Tibial artery (tissue), 4 donors: ENCODE data around the gene KCNQ1.

Experiments used
- DNase-seq, 2 donors: peaks; one replicate each; pipeline ENCODE4 v3.0.0-alpha.2; 2019
- H3K27ac ChIP-seq, 2 donors: fragments of 200-600 bp; sonication (generic) in 1 of 2; 1 replicate in 1 of 2; 2 replicates in 1 of 2; pipeline ENCODE4 v1.5.1; 2018 to 2019; ENCODE audit warnings: mild to moderate bottlenecking in 1 of 2
- H3K27me3 ChIP-seq, 2 donors: fragments of 200-600 bp; sonication (generic) in 1 of 2; one replicate each; pipeline versions ENCODE4 v1.5.1 to v1.6.0; 2016 to 2019
- H3K36me3 ChIP-seq, 3 donors: fragments of 200-600 bp; sonication (generic) in 2 of 3; one replicate each; pipeline ENCODE4 v1.5.1; 2016 to 2019; ENCODE audit warnings: mild to moderate bottlenecking in 2 of 3
- H3K4me1 ChIP-seq, 4 donors: fragments of 200-600 bp; sonication (generic) in 2 of 4; 1 replicate in 3 of 4; 2 replicates in 1 of 4; pipeline ENCODE4 v1.5.1; 2016 to 2019
- H3K4me3 ChIP-seq, 2 donors: fragments of 200-600 bp; sonication (generic) in 1 of 2; 1 replicate in 1 of 2; 2 replicates in 1 of 2; pipeline ENCODE4 v1.5.1; 2018 to 2019; ENCODE audit warnings: mild to moderate bottlenecking in 2 of 2
- H3K9me3 ChIP-seq, 3 donors: fragments of 200-600 bp; sonication (generic) in 1 of 3; one replicate each; pipeline ENCODE4 v1.5.1; 2016 to 2019
- intact Hi-C: fragments of 100-400 bp; cut with DNase I; formaldehyde crosslinking; loops from one replicate; pipeline ENCODE4 v1.15.0; 2023; ENCODE audit warnings: low total_unique reads
- TF ChIP-seq, protein P1 (sequence below), 2 experiments: fragments of 200-600 bp in 1 of 2; fragments of 450-650 bp in 1 of 2; IDR thresholded peaks; one replicate each; pipeline ENCODE4 v1.5.1; 2017 to 2019; ENCODE audit warnings: antibody characterized with exemption in 2 of 2, mild to moderate bottlenecking in 1 of 2, moderate library complexity in 1 of 2

KCNQ1 gene

DNA sequence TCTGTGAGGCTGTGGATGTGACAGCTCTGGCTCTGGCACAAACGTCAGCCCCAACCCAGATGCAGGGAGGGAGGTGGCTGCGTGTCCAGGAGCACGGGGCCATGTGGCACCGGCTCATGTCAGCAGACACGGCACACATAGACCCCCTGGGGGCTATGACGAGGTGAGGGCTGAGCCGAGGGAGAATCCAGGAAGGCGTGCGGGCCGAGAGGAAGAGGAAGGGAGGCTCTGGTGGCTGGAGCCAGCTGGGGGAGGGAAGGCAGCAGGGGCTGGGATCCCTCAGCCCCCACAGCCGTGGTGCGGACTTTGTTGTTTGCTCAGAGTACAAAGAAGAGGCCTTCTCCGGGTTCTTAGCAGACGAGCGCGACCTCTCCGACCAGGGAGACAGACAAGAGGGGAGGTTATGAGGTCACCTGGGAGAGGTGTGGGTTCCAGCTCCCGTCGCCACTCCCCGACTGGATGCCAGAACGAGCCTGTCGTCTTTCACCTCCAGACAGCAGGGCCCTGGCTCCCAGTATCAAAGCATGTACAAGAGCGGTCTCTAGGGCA, 394.7 kb downstream of the KCNQ1 start:
- TF ChIP-seq, protein P1, sequence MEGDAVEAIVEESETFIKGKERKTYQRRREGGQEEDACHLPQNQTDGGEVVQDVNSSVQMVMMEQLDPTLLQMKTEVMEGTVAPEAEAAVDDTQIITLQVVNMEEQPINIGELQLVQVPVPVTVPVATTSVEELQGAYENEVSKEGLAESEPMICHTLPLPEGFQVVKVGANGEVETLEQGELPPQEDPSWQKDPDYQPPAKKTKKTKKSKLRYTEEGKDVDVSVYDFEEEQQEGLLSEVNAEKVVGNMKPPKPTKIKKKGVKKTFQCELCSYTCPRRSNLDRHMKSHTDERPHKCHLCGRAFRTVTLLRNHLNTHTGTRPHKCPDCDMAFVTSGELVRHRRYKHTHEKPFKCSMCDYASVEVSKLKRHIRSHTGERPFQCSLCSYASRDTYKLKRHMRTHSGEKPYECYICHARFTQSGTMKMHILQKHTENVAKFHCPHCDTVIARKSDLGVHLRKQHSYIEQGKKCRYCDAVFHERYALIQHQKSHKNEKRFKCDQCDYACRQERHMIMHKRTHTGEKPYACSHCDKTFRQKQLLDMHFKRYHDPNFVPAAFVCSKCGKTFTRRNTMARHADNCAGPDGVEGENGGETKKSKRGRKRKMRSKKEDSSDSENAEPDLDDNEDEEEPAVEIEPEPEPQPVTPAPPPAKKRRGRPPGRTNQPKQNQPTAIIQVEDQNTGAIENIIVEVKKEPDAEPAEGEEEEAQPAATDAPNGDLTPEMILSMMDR (IDR thresholded peaks at IDR 0.05) = no peak
- no peak for DNase-seq
- H3K27ac ChIP-seq = no peak overlapping the region
- no peaks in the 10 kb centered on the region for H3K27me3 ChIP-seq
- intact Hi-C loops = no loop called here
- H3K9me3 ChIP-seq = no peaks in the 10 kb centered on the region
- peaks cover 0 to 10% (median 4%) of the 10 kb centered on the region in 4 donors for H3K4me1 ChIP-seq
- H3K36me3 ChIP-seq = no peaks in the 10 kb centered on the region
- H3K4me3 ChIP-seq = no peak overlapping the region

DNA sequence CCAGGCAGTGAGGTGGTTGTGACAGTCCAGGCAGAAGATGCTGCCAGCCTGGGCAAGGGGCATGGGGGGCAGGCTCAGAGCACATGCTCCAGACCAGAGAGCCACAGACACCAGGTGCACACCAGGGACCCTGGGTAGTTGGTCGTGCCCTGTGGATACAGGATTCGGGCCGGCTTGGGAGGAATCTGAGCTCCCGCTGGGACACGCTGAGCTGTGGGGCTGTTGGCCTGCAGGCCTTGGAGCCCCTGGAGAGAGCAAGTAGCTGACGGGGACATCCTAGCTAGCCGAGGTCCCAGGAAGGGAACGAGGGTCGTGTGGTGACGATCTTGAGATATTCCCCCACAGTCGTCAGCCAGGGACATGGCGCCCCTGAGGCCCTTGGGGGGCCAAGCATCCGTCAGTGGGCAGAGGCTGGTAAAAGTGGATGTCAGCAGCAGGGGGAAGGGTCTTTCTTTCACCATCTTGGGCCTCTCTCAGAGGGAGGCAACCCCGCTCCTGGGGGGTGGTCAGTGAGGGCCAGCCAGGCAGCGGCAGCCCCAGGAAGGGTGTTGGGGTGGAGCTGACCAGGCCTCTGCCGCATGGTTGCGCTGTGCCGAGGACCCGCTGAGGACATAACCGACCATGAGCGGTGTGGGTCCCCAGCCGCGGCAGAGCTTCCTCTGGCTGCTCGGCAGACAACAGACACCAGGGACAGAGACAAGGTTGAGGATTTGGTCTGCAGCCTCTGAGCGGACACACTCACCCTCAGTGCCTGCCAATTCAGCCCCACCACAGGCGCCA, 396.8 kb downstream of the KCNQ1 start:
- TF ChIP-seq, protein P1 (IDR thresholded peaks at IDR 0.05) = no peak
- H3K4me1 ChIP-seq = peaks cover 0 to 9% (median 4%) of the 10 kb centered on the region in 4 donors
- no peaks in the 10 kb centered on the region for H3K27me3 ChIP-seq
- H3K27ac ChIP-seq = no peak overlapping the region
- H3K4me3 ChIP-seq = no peak overlapping the region
- intact Hi-C loops = no loop called here
- H3K9me3 ChIP-seq = no peaks in the 10 kb centered on the region
- no peak for DNase-seq
- H3K36me3 ChIP-seq = no peaks in the 10 kb centered on the region

DNA sequence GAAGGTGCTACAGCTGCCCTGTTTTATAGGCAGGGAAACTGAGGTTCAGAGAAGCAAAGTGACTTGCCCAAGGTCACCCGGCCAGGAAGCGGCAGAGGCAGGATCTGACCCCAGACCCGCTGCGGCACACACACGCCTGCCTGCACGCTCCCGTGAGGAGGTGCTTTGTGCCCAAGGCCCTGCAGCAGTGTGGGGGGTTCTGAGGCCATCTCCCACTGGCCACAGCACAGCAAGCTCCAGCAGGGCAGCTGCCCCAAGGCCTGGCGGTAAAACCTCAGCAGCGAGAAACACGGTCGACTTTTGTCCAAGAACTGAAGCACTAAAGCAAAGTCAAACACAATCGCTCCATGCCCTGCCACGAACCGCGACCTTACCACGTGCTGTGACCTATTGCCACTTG, 398.1 kb downstream of the KCNQ1 start:
- no peaks in the 10 kb centered on the region for H3K27me3 ChIP-seq
- H3K4me1 ChIP-seq = no peaks in the 10 kb centered on the region
- no peak overlapping the region for H3K4me3 ChIP-seq
- H3K36me3 ChIP-seq = no peaks in the 10 kb centered on the region
- H3K27ac ChIP-seq = no peak overlapping the region
- no peak for DNase-seq
- TF ChIP-seq, protein P1 (IDR thresholded peaks at IDR 0.05) = no peak
- no peaks in the 10 kb centered on the region for H3K9me3 ChIP-seq
- intact Hi-C loops = no loop called here

DNA sequence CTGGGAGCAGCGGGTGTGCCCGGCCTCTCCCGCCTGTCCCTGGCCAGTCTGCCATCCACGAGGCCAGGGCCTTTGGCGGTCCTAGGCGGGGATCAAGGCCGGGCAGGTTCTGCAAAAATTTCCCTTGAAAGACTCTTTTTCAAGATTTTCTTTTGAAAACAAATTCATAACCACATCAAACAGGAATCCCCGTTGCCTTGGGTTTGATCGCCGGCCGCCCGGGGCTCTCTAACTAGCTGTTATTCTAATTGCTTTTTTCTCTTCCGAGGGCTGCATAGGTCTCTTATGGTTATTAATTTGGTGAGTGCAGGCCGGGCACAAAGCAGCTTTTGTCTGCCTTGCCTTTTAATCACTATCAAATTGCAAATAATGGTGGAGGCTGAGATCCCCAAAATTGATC, 398.7 kb downstream of the KCNQ1 start:
- Histone ChIP-seq H3K27ac (no peak overlapping the region), H3K27me3 (peaks cover 0 to 2% of the 10 kb centered on the region in 2 donors), H3K4me1 (no peaks in the 10 kb centered on the region), H3K36me3 (no peaks in the 10 kb centered on the region), H3K9me3 (no peaks in the 10 kb centered on the region), H3K4me3 (no peak overlapping the region)
- DNase-seq = no peak
- TF ChIP-seq, protein P1 (IDR thresholded peaks at IDR 0.05) = no peak
- intact Hi-C loops = no loop called here

DNA sequence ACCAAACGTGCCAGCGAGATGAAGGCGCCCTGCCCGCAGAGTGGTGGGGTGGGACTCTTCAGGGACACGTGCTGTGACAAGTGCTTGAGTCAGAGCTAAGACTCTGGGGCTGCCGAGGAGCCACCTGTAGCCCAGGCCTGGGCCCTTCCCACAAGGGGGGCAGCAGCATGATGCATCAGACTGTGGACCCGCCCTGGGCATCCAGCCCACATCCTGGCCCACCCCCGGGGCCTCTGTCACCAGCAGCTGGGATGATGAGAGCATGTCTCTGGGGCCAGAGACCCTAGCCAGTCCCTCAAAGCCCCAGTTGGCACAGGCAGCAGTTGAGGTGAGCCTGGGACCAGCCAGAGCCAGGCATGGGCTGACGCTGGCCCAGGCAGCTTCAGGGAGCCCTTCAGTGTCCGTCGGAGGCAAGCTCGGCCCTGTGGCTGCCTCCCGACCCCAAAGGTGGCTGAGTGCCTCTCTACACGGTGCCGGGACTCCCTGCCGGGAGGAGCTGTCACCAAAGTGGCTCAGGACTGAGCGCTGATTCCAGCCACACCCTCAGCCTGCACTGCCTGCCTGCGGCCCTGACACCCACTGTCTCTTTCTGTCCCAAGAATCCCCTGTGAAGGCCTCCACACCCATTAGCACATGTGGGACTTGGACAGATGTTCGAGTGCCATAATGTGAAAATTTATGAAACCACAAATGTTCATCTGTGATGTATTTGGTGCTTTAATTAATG, 399.5 kb downstream of the KCNQ1 start:
- no peak overlapping the region for H3K27ac ChIP-seq
- TF ChIP-seq, protein P1 (IDR thresholded peaks at IDR 0.05) = no peak
- no peak for DNase-seq
- no peaks in the 10 kb centered on the region for H3K4me1 ChIP-seq
- no peaks in the 10 kb centered on the region for H3K36me3 ChIP-seq
- H3K27me3 ChIP-seq = peaks cover 0 to 2% of the 10 kb centered on the region in 2 donors
- intact Hi-C loops = no loop called here
- H3K4me3 ChIP-seq = no peak overlapping the region
- no peaks in the 10 kb centered on the region for H3K9me3 ChIP-seq
